Caco-2 (cell line): ENCODE measurements around the gene TXNDC15. TPM values are rescaled to one million over a fixed set of nuclear protein-coding genes. Genes with fewer than 3 reads are reported as not detected.

Source experiments
- BruUV-seq: library from RNA; stranded (reverse); fragments of 400-500 nt; replicated peaks from 2 replicates; lab custom pipeline; 2021; lab: Mats Ljungman, UMichigan
- CTCF ChIA-PET: fragments of 300-600 bp; sonication (Branson Sonifier 250); formaldehyde crosslinking; loops from one replicate; lab custom pipeline; 2022; ENCODE audit warnings: antibody characterized with exemption; lab: Charles Lee
- POLR2A ChIA-PET: fragments of 300-600 bp; sonication (Branson Sonifier 250); formaldehyde crosslinking; loops from one replicate; lab custom pipeline; 2022; ENCODE audit warnings: antibody characterized with exemption; lab: Charles Lee
- DNase-seq, 2 experiments: peaks; one replicate each; pipeline versions ENCODE4 v3.0.0 to v3.0.0-alpha.2; 2020 to 2022
- H3K27me3 ChIP-seq: replicated peaks from 2 replicates; pipeline ENCODE4 v1.6.0; 2011; ENCODE audit warnings: low read length; ENCODE audit not compliant: control insufficient read depth, insufficient read depth
- H3K36me3 ChIP-seq: 2 replicates; pipeline ENCODE4 v1.5.1; 2011; ENCODE audit warnings: low read length; ENCODE audit not compliant: control insufficient read depth, insufficient read depth
- H3K4me1 ChIP-seq: fragments of 250-450 bp; sonication (Bioruptor Pico); 2 replicates; pipeline ENCODE4 v1.5.1; 2020; ENCODE audit warnings: mild to moderate bottlenecking
- H3K4me3 ChIP-seq: 2 replicates; pipeline ENCODE4 v1.5.1; 2011; ENCODE audit warnings: low read depth, mild to moderate bottlenecking, control low read depth, low read length
- H3K9me3 ChIP-seq: fragments of 250-450 bp; sonication (Bioruptor Pico); 2 replicates; pipeline ENCODE4 v1.5.1; 2020; ENCODE audit warnings: mild to moderate bottlenecking, moderate library complexity
- H3K27ac Mint-ChIP-seq: one replicate; pipeline ENCODE4 v1.8.0; 2022; ENCODE audit warnings: mixed read lengths; ENCODE audit not compliant: unreplicated experiment
- H3K27me3 Mint-ChIP-seq: one replicate; pipeline ENCODE4 v1.8.0; 2022; ENCODE audit warnings: mixed read lengths; ENCODE audit not compliant: insufficient read depth, unreplicated experiment
- H3K36me3 Mint-ChIP-seq: one replicate; pipeline ENCODE4 v1.8.0; 2022; ENCODE audit warnings: mild to moderate bottlenecking, mixed read lengths; ENCODE audit not compliant: insufficient read depth, unreplicated experiment
- H3K4me1 Mint-ChIP-seq: one replicate; pipeline ENCODE4 v1.8.0; 2022; ENCODE audit warnings: low read depth, mixed read lengths; ENCODE audit not compliant: unreplicated experiment
- H3K4me3 Mint-ChIP-seq: one replicate; pipeline ENCODE4 v1.8.0; 2022; ENCODE audit warnings: mild to moderate bottlenecking, moderate library complexity, mixed read lengths; ENCODE audit not compliant: unreplicated experiment
- H3K9me3 Mint-ChIP-seq: one replicate; pipeline ENCODE4 v1.8.0; 2022; ENCODE audit warnings: mixed read lengths; ENCODE audit not compliant: unreplicated experiment
- intact Hi-C: fragments of 100-400 bp; cut with micrococcal nuclease; formaldehyde crosslinking; loops from one replicate; pipeline ENCODE4 v1.10.0; 2022; ENCODE audit not compliant: unreplicated experiment
- total RNA-seq: library from RNA; stranded (reverse); gene quantifications from 2 replicates; pipeline ENCODE4 v1.2.3, GENCODE V29; 2022
- TF ChIP-seq, protein P1 (sequence below), 2 experiments: fragments of 200-600 bp in 1 of 2; IDR thresholded peaks; 1 replicate in 1 of 2; 2 replicates in 1 of 2; pipeline versions ENCODE4 v1.5.1 to v1.8.0; 2011 to 2022; ENCODE audit warnings: antibody characterized with exemption in 1 of 2, control low read depth in 1 of 2, inconsistent platforms in 1 of 2, low read depth in 1 of 2, low read length in 1 of 2, mild to moderate bottlenecking in 1 of 2, moderate library complexity in 1 of 2; ENCODE audit not compliant: insufficient read depth in 1 of 2, severe bottlenecking in 1 of 2, unreplicated experiment in 1 of 2

Gene TXNDC15
- total RNA-seq, 1 experiment from 2014 or later, result 39.6 TPM

- Histone ChIP-seq H3K4me1 (no peaks in the 10 kb centered on the region), H3K9me3 (no peaks in the 10 kb centered on the region), H3K4me3 (no peak overlapping the region), H3K27me3 (no peaks in the 10 kb centered on the region), H3K36me3 (peaks cover 4% of the 10 kb centered on the region)
- intact Hi-C loops, result no loop called here
- ChIA-PET CTCF (no interaction called here), POLR2A (no interaction called here)
- BruUV-seq, result no TSS peak
- no peak for DNase-seq
- TF ChIP-seq, protein P1, sequence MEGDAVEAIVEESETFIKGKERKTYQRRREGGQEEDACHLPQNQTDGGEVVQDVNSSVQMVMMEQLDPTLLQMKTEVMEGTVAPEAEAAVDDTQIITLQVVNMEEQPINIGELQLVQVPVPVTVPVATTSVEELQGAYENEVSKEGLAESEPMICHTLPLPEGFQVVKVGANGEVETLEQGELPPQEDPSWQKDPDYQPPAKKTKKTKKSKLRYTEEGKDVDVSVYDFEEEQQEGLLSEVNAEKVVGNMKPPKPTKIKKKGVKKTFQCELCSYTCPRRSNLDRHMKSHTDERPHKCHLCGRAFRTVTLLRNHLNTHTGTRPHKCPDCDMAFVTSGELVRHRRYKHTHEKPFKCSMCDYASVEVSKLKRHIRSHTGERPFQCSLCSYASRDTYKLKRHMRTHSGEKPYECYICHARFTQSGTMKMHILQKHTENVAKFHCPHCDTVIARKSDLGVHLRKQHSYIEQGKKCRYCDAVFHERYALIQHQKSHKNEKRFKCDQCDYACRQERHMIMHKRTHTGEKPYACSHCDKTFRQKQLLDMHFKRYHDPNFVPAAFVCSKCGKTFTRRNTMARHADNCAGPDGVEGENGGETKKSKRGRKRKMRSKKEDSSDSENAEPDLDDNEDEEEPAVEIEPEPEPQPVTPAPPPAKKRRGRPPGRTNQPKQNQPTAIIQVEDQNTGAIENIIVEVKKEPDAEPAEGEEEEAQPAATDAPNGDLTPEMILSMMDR (IDR thresholded peaks at IDR 0.05; ENCODE audit: insufficient read depth in 1 of 2, low read depth in 1 of 2, low read length in 1 of 2, severe bottlenecking in 1 of 2, unreplicated experiment in 1 of 2), result no peak
- peaks cover 18% of the 10 kb centered on the region for H3K36me3 Mint-ChIP-seq
- H3K27ac Mint-ChIP-seq, result no peak overlapping the region
- H3K4me1 Mint-ChIP-seq, result peaks cover 1% of the 10 kb centered on the region
- no peaks in the 10 kb centered on the region for H3K9me3 Mint-ChIP-seq
- H3K4me3 Mint-ChIP-seq, result no peak overlapping the region
- H3K27me3 Mint-ChIP-seq, result no peaks in the 10 kb centered on the region
Measured at GRCh38 chr5:134911285-134912206, 37.4 kb downstream of the TXNDC15 start.

DNA sequence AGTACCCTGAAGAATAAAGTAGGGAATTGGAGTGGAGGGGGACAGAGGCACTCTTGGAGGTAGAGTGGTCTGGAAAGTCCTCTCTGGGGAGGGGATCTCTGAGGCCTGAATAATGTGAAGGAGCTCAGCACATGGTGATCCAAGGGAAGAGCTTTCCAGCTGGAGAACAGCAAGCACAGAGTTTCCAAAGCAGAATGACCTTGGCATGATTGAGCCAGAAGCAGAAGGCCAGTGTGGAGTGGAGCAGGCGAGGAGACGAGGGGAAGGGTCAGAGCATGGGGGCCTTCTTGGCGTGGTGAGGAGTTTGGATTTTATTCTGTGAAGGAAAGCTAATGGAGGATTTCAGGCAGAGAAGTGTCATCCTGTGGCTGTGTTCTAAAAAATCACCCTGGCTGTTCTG is 39.1 kb downstream of the TXNDC15 start:
- H3K9me3 ChIP-seq, result no peaks in the 10 kb centered on the region
- POLR2A ChIA-PET, result no interaction called here
- no peak for DNase-seq
- H3K4me3 ChIP-seq, result no peak overlapping the region
- Mint-ChIP-seq H3K4me1 (peaks cover 11% of the 10 kb centered on the region), H3K27ac (no peak overlapping the region), H3K9me3 (no peaks in the 10 kb centered on the region), H3K36me3 (peaks cover 23% of the 10 kb centered on the region), H3K4me3 (no peak overlapping the region), H3K27me3 (no peaks in the 10 kb centered on the region)
- BruUV-seq, result no TSS peak
- H3K36me3 ChIP-seq, result peaks cover 7% of the 10 kb centered on the region
- H3K27me3 ChIP-seq, result no peaks in the 10 kb centered on the region
- H3K4me1 ChIP-seq, result no peaks in the 10 kb centered on the region
- CTCF ChIA-PET, result interaction anchor here (1.2 kb wide), 1 partner anchor 9 kb away, joined by 3 read pairs; the partner anchor contains the start of gene PCBD2
- intact Hi-C loops, result no loop called here
- TF ChIP-seq, protein P1 (IDR thresholded peaks at IDR 0.05; ENCODE audit: insufficient read depth in 1 of 2, low read depth in 1 of 2, low read length in 1 of 2, severe bottlenecking in 1 of 2, unreplicated experiment in 1 of 2), result no peak

DNA sequence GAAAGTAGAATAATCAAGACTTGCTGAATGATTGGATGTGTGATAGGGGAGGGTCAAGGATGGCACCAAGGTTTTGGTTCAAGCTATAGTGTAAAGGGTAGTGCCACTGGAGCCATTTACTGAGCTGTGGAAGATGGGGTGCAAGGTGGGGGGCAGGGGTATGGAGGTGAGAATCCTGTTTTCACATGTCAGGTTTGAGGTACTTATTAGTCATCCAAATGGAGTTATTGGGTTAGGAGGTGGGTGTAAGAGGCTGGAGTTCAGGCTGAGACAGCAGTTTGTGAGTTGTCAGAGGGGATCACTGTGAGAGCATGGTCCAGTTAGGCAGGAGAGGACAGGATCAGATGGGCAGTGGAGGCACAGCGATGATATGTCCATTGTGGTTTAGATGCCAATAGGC is 39.6 kb downstream of the TXNDC15 start:
- no peaks in the 10 kb centered on the region for H3K27me3 Mint-ChIP-seq
- intact Hi-C loops, result no loop called here

More for the DNA sequence above, 39.6 kb downstream of the TXNDC15 start:
- BruUV-seq, result no TSS peak
- ChIA-PET CTCF (interaction anchor here (1.2 kb wide), 1 partner anchor 9 kb away, joined by 3 read pairs; the partner anchor contains the start of gene PCBD2), POLR2A (no interaction called here)
- H3K4me3 ChIP-seq, result no peak overlapping the region
- H3K9me3 ChIP-seq, result no peaks in the 10 kb centered on the region
- H3K4me3 Mint-ChIP-seq, result no peak overlapping the region
- H3K36me3 ChIP-seq, result peaks cover 7% of the 10 kb centered on the region
- peaks cover 23% of the 10 kb centered on the region for H3K36me3 Mint-ChIP-seq
- peaks cover 11% of the 10 kb centered on the region for H3K4me1 Mint-ChIP-seq
- DNase-seq, result no peak
- TF ChIP-seq, protein P1 (IDR thresholded peaks at IDR 0.05; ENCODE audit: insufficient read depth in 1 of 2, low read depth in 1 of 2, low read length in 1 of 2, severe bottlenecking in 1 of 2, unreplicated experiment in 1 of 2), result no peak
- H3K9me3 Mint-ChIP-seq, result no peaks in the 10 kb centered on the region
- no peaks in the 10 kb centered on the region for H3K27me3 ChIP-seq
- H3K4me1 ChIP-seq, result no peaks in the 10 kb centered on the region
- H3K27ac Mint-ChIP-seq, result no peak overlapping the region
